ENCODE measurements around the gene OSBPL3.

DNA sequence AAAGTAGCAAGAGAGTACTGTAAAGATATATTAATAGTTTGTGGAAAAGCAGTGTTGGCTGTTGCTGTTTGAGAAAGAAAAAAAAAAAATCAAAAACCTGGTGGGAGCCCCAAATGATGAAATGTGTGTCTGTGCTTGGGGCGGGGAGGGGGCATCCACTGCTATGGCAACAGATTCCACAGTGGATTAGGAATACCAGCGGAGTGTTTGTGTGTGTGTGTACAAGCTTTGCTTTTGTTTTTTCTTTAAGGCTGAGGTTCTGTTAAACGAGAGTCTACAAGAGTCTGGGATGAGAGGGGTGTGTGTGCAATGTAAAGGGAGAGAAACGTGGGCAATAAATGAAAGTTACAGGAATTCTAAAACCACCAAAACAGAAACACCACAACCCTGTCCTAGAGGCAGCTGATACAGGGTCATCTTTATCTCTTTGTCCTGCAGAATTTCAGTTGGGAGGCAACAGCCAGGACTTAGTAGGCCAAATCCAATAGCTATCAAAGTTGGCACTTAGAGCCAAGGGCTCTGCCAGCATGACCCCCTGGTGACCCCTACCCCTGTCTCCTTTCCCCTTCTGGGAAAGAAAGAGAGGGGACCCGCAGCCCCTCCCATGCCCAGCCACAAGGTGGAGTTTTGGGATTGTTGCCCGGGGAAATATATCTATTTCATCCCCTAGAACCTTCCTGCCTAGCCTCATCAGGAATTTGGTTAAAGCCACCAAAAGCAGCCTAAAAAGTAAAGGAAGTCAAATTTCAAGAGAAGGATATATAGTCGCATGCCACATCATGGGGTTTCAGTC, 85.4 kb downstream of the OSBPL3 start:
- TF ChIP-seq, protein P1, sequence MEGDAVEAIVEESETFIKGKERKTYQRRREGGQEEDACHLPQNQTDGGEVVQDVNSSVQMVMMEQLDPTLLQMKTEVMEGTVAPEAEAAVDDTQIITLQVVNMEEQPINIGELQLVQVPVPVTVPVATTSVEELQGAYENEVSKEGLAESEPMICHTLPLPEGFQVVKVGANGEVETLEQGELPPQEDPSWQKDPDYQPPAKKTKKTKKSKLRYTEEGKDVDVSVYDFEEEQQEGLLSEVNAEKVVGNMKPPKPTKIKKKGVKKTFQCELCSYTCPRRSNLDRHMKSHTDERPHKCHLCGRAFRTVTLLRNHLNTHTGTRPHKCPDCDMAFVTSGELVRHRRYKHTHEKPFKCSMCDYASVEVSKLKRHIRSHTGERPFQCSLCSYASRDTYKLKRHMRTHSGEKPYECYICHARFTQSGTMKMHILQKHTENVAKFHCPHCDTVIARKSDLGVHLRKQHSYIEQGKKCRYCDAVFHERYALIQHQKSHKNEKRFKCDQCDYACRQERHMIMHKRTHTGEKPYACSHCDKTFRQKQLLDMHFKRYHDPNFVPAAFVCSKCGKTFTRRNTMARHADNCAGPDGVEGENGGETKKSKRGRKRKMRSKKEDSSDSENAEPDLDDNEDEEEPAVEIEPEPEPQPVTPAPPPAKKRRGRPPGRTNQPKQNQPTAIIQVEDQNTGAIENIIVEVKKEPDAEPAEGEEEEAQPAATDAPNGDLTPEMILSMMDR (IDR thresholded peaks at IDR 0.05; ENCODE audit: insufficient read depth, low read length, poor library complexity, severe bottlenecking), result no peak
- no peak for TF ChIP-seq EZH2phosphoT487 (conservative IDR thresholded peaks at IDR 0.05; ENCODE audit: low read length)
